Panc1 (cell line): ENCODE results near the gene CPLANE2. TPM values are rescaled to one million over a fixed set of nuclear protein-coding genes. Genes with fewer than 3 reads are reported as not detected.

ENCODE experiments used
- ATAC-seq: fragments of 200-7000 bp; cut with Tn5 transposase; 2 replicates; pipeline ENCODE4 v1.9.1; 2020; ENCODE audit warnings: mild to moderate bottlenecking, moderate library complexity
- BruUV-seq: library from RNA; stranded (reverse); fragments of 400-500 nt; replicated peaks from 2 replicates; lab custom pipeline; 2021; lab: Mats Ljungman, UMichigan
- CTCF ChIA-PET: fragments of 300-600 bp; sonication (Branson Sonifier 250); formaldehyde crosslinking; loops from one replicate; lab custom pipeline; 2022; ENCODE audit warnings: antibody characterized with exemption; lab: Charles Lee
- POLR2A ChIA-PET: fragments of 300-600 bp; sonication (Branson Sonifier 250); formaldehyde crosslinking; loops from one replicate; lab custom pipeline; 2022; ENCODE audit warnings: antibody characterized with exemption; lab: Charles Lee
- DNase-seq: peaks from one replicate; pipeline ENCODE4 v3.0.0-alpha.2; 2010; ENCODE audit warnings: low read depth, low spot score
- H3K27ac ChIP-seq: 2 replicates; pipeline ENCODE4 v1.5.1; 2011; ENCODE audit warnings: mild to moderate bottlenecking, low read length, inconsistent platforms
- H3K27me3 ChIP-seq: fragments of 200-500 bp; sonication (Bioruptor generic); 2 replicates; pipeline ENCODE4 v1.6.0; 2014; ENCODE audit warnings: low read length, inconsistent platforms; ENCODE audit not compliant: control insufficient read depth, insufficient read depth
- H3K36me3 ChIP-seq: fragments of 200-500 bp; sonication (Bioruptor generic); 2 replicates; pipeline ENCODE4 v1.5.1; 2014; ENCODE audit warnings: inconsistent platforms, mild to moderate bottlenecking, low read length, moderate library complexity; ENCODE audit not compliant: control insufficient read depth, insufficient read depth
- H3K4me1 ChIP-seq: 2 replicates; pipeline ENCODE4 v1.5.1; 2011; ENCODE audit warnings: inconsistent platforms, mild to moderate bottlenecking, low read length, moderate library complexity; ENCODE audit not compliant: control insufficient read depth, insufficient read depth
- H3K4me3 ChIP-seq, 2 experiments: 2 replicates each; pipeline ENCODE4 v1.5.1; 2011 to 2012; ENCODE audit warnings: low read depth in 2 of 2, low read length in 2 of 2, mild to moderate bottlenecking in 2 of 2, inconsistent platforms in 1 of 2, moderate library complexity in 1 of 2
- H3K9me3 ChIP-seq: fragments of 200-500 bp; sonication (Bioruptor generic); 2 replicates; pipeline ENCODE4 v1.5.1; 2014; ENCODE audit warnings: low read depth, mild to moderate bottlenecking, inconsistent platforms, low read length, moderate library complexity; ENCODE audit not compliant: control insufficient read depth, insufficient read depth
- CTCF ChIP-seq: fragments of 450-650 bp; IDR thresholded peaks from 2 replicates; pipeline ENCODE4 v1.5.1; 2017; ENCODE audit warnings: mild to moderate bottlenecking
- POLR2AphosphoS5 ChIP-seq: IDR thresholded peaks from 2 replicates; pipeline ENCODE4 v1.6.1; 2012; ENCODE audit warnings: mild to moderate bottlenecking, low read depth, low read length, moderate library complexity
- REST ChIP-seq, 2 experiments: IDR thresholded peaks; 2 replicates each; pipeline ENCODE4 v1.6.1; 2011 to 2012; ENCODE audit warnings: low read depth in 2 of 2, control low read depth in 1 of 2, low read length in 1 of 2, mild to moderate bottlenecking in 1 of 2, moderate library complexity in 1 of 2; ENCODE audit not compliant: insufficient read depth in 1 of 2
- SIN3A ChIP-seq: IDR thresholded peaks from 2 replicates; pipeline ENCODE4 v1.6.1; 2012; ENCODE audit warnings: low read depth, mild to moderate bottlenecking, low read length, moderate library complexity, borderline replicate concordance; ENCODE audit not compliant: insufficient read depth
- TCF7L2 ChIP-seq: IDR thresholded peaks from 2 replicates; pipeline ENCODE4 v1.6.1; 2011; ENCODE audit warnings: mild to moderate bottlenecking, low read depth, low read length, inconsistent platforms
- in situ Hi-C: cut with HindIII; loops from 2 replicates; pipeline ENCODE4 v1.10.0; 2016; ENCODE audit warnings: low sequenced_read_pairs, low pct_unique_long_range_greater_than_20kb
- intact Hi-C: fragments of 100-400 bp; cut with micrococcal nuclease; formaldehyde crosslinking; loops from one replicate; pipeline ENCODE4 v1.10.0; 2022; ENCODE audit not compliant: unreplicated experiment
- total RNA-seq: library from RNA; stranded (reverse); gene quantifications from one replicate; pipeline ENCODE4 v1.2.1, GENCODE V29; 2021; ENCODE audit not compliant: unreplicated experiment

The CPLANE2 gene
- total RNA-seq, 1 experiment from 2014 or later: 17.8 TPM

- Histone ChIP-seq H3K9me3 (no peaks in the 10 kb centered on the region), H3K4me3 (no peak overlapping the region), H3K36me3 (no peaks in the 10 kb centered on the region), H3K27me3 (no peaks in the 10 kb centered on the region), H3K4me1 (peaks cover 9% of the 10 kb centered on the region), H3K27ac (no peak overlapping the region)
- TF ChIP-seq SIN3A (no peak), CTCF (no peak), REST (IDR thresholded peaks at IDR 0.05; ENCODE audit: insufficient read depth in 1 of 2, low read depth in 2 of 2, low read length in 1 of 2) (no peak), POLR2AphosphoS5 (no peak), TCF7L2 (no peak)
- ChIA-PET POLR2A (interaction anchor here (0.7 kb wide), 1 partner anchor 146 kb away, joined by 10 read pairs; no protein-coding TSS in a partner anchor), CTCF (interaction anchor here (0.7 kb wide), 1 partner anchor 153 kb away, joined by 3 read pairs; no protein-coding TSS in a partner anchor)
- BruUV-seq: no TSS peak
- intact Hi-C loops (no loop called here), in situ Hi-C loops (no loop called here)
- DNase-seq (no peak), ATAC-seq (no peak)
Observed at GRCh38 chr1:16241221-16241708, 4.3 kb upstream of the CPLANE2 start.

GRCh38 chr1:16239972-16240491 lies 3.0 kb upstream of the CPLANE2 start:
- TF ChIP-seq REST (IDR thresholded peaks at IDR 0.05; ENCODE audit: insufficient read depth in 1 of 2, low read depth in 2 of 2, low read length in 1 of 2) (no peak), SIN3A (no peak)
- no TSS peak for BruUV-seq
- Histone ChIP-seq H3K36me3 (no peaks in the 10 kb centered on the region), H3K4me1 (peaks cover 13% of the 10 kb centered on the region), H3K27ac (no peak overlapping the region), H3K27me3 (no peaks in the 10 kb centered on the region), H3K4me3 (no peak overlapping the region), H3K9me3 (no peaks in the 10 kb centered on the region)
- DNase-seq (no peak), ATAC-seq (no peak)
- intact Hi-C loops: no loop called here
- ChIA-PET CTCF (interaction anchor here (0.6 kb wide), 1 partner anchor 20 kb away, joined by 3 read pairs; no protein-coding TSS in a partner anchor), POLR2A (no interaction called here)
- in situ Hi-C loops: no loop called here
